ENCODE data around the gene UBE2L6.

UBE2L6 gene

GRCh38 chr11:57560146-57560545 is 7.3 kb downstream of the UBE2L6 start (continued):
- TF ChIP-seq ZNF580 (tag by site-specific recombination; IDR thresholded peaks at IDR 0.05) (no peak), ZNF292 (tag by site-specific recombination; IDR thresholded peaks at IDR 0.05; ENCODE audit: borderline replicate concordance, low read depth) (no peak)

DNA sequence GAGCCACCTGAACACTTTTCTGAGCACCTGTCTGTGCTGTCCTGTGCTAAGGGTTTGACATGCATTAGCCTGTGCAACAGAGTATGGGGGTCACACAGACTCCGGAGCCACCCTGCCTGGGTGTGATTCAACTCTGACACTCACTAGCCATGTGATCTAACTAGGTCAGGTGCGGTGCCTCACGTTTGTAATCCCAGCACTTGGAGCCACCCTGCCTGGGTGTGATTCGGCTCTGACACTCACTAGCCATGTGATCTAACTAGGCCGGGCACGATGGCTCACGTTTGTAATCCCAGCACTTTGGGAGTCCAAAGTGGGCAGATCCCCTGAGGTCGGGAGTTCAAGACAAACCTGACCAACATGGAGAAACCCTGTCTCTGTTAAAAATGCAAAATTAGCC is 11.4 kb downstream of the UBE2L6 start:
- peaks cover 0 to 54% of the 10 kb centered on the region in 2 experiments; a peak in 2 of 3 replicates for H3K36me3 ChIP-seq (ENCODE audit: control insufficient read depth in 2 of 2, insufficient read depth in 1 of 2, low read length in 2 of 2)

DNA sequence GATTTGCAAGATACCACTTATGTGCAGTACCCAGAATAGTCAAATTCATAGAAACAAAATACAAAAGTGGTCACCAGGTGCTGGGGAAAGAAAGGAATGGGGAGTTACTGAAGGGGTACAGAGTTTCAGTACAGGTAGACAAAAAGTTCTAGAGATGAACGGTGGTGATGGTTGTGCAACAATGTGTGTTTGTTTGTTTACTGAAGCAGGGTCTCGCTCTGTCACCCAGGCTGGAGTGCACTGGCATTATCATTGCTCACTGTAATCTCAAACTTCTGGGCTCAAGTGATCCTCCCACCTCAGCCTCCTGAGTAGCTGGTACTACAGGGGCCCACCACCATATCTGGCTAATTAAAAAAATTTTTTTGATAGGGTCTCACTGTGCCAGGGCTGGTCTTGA is 12.1 kb downstream of the UBE2L6 start:
- Histone ChIP-seq H3K27ac (ENCODE audit: extremely low read depth, low read depth, low read length) (no peak overlapping the region), H3K4me1 (ENCODE audit: control insufficient read depth, insufficient read depth, low read length) (no peaks in the 10 kb centered on the region), H3K9me3 (ENCODE audit: control insufficient read depth, insufficient read depth, low read depth, low read length) (no peaks in the 10 kb centered on the region), H3K4me3 (ENCODE audit: low read depth, low read length) (no peak overlapping the region), H3K36me3 (ENCODE audit: control insufficient read depth in 2 of 2, insufficient read depth in 1 of 2, low read length in 2 of 2) (peaks cover 0 to 55% of the 10 kb centered on the region in 2 experiments; a peak in 2 of 3 replicates)
- ChIA-PET POLR2A (no interaction called here), CTCF (interaction anchor here (0.6 to 1.3 kb wide), 5 partner anchors 9 to 172 kb away, joined by 3 to 7 read pairs (median 4); no protein-coding TSS in a partner anchor)
- no peak for TF ChIP-seq ZNF777 (tag by site-specific recombination; IDR thresholded peaks at IDR 0.05; ENCODE audit: borderline replicate concordance)
- TF ChIP-seq ZNF530 (tag by site-specific recombination; IDR thresholded peaks at IDR 0.05; ENCODE audit: low read depth) = no peak
- TF ChIP-seq ZNF292 (tag by site-specific recombination; IDR thresholded peaks at IDR 0.05; ENCODE audit: borderline replicate concordance, low read depth) = no peak
- no peak for TF ChIP-seq ZBTB48 (tag by site-specific recombination; IDR thresholded peaks at IDR 0.05)
- TF ChIP-seq ZNF792 (tag by site-specific recombination; IDR thresholded peaks at IDR 0.05) = no peak
- TF ChIP-seq ZNF548 (tag by site-specific recombination; IDR thresholded peaks at IDR 0.05) = no peak
- TF ChIP-seq, protein P1, sequence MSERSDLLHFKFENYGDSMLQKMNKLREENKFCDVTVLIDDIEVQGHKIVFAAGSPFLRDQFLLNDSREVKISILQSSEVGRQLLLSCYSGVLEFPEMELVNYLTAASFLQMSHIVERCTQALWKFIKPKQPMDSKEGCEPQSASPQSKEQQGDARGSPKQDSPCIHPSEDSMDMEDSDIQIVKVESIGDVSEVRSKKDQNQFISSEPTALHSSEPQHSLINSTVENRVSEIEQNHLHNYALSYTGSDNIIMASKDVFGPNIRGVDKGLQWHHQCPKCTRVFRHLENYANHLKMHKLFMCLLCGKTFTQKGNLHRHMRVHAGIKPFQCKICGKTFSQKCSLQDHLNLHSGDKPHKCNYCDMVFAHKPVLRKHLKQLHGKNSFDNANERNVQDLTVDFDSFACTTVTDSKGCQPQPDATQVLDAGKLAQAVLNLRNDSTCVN (tag by site-specific recombination; optimal IDR thresholded peaks at IDR 0.05) = no peak
- no peak for TF ChIP-seq ZNF830 (tag by site-specific recombination; IDR thresholded peaks at IDR 0.05; ENCODE audit: low read depth)
- TF ChIP-seq ZNF175 (tag by site-specific recombination; IDR thresholded peaks at IDR 0.05) = no peak
- no peak for TF ChIP-seq ZNF214 (tag by site-specific recombination; IDR thresholded peaks at IDR 0.05; ENCODE audit: borderline replicate concordance)
- no peak for TF ChIP-seq REST (tag by site-specific recombination; IDR thresholded peaks at IDR 0.05)
- no peak for TF ChIP-seq ZNF426 (tag by site-specific recombination; IDR thresholded peaks at IDR 0.05)
- no peak for TF ChIP-seq TCF7L2 (IDR thresholded peaks at IDR 0.05; ENCODE audit: borderline replicate concordance, low read depth, low read length)

More for the DNA sequence above, 11.4 kb downstream of the UBE2L6 start:
- TF ChIP-seq ZNF677 (tag by site-specific recombination; IDR thresholded peaks at IDR 0.05) (no peak), ZSCAN18 (tag by site-specific recombination; IDR thresholded peaks at IDR 0.05) (no peak), TCF7L2 (IDR thresholded peaks at IDR 0.05; ENCODE audit: borderline replicate concordance, low read depth, low read length) (no peak), ZNF658 (tag by site-specific recombination; IDR thresholded peaks at IDR 0.05) (no peak), ZSCAN23 (tag by site-specific recombination; IDR thresholded peaks at IDR 0.05) (no peak), ZNF138 (tag by site-specific recombination; IDR thresholded peaks at IDR 0.05; ENCODE audit: borderline replicate concordance) (no peak)
- TF ChIP-seq, protein P2, sequence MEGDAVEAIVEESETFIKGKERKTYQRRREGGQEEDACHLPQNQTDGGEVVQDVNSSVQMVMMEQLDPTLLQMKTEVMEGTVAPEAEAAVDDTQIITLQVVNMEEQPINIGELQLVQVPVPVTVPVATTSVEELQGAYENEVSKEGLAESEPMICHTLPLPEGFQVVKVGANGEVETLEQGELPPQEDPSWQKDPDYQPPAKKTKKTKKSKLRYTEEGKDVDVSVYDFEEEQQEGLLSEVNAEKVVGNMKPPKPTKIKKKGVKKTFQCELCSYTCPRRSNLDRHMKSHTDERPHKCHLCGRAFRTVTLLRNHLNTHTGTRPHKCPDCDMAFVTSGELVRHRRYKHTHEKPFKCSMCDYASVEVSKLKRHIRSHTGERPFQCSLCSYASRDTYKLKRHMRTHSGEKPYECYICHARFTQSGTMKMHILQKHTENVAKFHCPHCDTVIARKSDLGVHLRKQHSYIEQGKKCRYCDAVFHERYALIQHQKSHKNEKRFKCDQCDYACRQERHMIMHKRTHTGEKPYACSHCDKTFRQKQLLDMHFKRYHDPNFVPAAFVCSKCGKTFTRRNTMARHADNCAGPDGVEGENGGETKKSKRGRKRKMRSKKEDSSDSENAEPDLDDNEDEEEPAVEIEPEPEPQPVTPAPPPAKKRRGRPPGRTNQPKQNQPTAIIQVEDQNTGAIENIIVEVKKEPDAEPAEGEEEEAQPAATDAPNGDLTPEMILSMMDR (tag by site-specific recombination; IDR thresholded peaks at IDR 0.05) = no peak
- TF ChIP-seq, protein P3, sequence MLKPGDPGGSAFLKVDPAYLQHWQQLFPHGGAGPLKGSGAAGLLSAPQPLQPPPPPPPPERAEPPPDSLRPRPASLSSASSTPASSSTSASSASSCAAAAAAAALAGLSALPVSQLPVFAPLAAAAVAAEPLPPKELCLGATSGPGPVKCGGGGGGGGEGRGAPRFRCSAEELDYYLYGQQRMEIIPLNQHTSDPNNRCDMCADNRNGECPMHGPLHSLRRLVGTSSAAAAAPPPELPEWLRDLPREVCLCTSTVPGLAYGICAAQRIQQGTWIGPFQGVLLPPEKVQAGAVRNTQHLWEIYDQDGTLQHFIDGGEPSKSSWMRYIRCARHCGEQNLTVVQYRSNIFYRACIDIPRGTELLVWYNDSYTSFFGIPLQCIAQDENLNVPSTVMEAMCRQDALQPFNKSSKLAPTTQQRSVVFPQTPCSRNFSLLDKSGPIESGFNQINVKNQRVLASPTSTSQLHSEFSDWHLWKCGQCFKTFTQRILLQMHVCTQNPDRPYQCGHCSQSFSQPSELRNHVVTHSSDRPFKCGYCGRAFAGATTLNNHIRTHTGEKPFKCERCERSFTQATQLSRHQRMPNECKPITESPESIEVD (tag by site-specific recombination; IDR thresholded peaks at IDR 0.05) = no peak
- Histone ChIP-seq H3K27ac (ENCODE audit: extremely low read depth, low read depth, low read length) (no peak overlapping the region), H3K4me3 (ENCODE audit: low read depth, low read length) (no peak overlapping the region), H3K9me3 (ENCODE audit: control insufficient read depth, insufficient read depth, low read depth, low read length) (no peaks in the 10 kb centered on the region), H3K4me1 (ENCODE audit: control insufficient read depth, insufficient read depth, low read length) (no peaks in the 10 kb centered on the region)
- ChIA-PET POLR2A (no interaction called here), CTCF (interaction anchor here (0.9 kb wide), 1 partner anchor 12 kb away, joined by 7 read pairs; no protein-coding TSS in a partner anchor)
